GM18861 (cell line): ENCODE results near the gene TIGD1.

Experiments
- ATAC-seq: cut with Tn5 transposase; IDR thresholded peaks from one replicate; pipeline ENCODE4 v1.9.1; 2021; ENCODE audit not compliant: unreplicated experiment

TIGD1 gene

GRCh38 chr2:232550354-232551249 is at the start of gene TIGD1, which contains the start of gene EIF4E2:
TIGD1 (minus strand) TSS chr2:232550557; CDS start chr2:232549882, 675 bp downstream.
EIF4E2 (plus strand) TSS chr2:232550689; CDS start chr2:232550725, 36 bp downstream.
- ATAC-seq, result peak; percentile 92

DNA sequence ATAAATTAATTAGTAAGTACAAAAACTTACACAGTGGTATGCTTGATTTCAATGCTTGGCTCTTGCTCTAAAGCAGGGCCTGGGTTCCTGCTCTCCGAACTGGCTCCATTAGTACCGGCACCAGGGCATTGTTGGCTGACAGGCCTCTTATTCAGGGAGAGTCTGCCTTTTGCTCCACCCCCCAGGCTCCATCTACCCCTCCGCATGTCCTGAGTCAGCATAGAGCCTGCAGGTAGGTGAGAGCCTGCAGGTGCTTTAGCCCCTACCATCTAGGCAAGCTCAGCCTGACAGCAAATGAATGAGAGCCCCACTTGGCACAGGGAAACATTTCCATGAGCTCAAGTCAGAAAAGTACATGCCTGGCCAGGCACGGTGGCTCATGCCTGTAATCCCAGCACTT is 47.9 kb upstream of the TIGD1 start:
- no peak for ATAC-seq

DNA sequence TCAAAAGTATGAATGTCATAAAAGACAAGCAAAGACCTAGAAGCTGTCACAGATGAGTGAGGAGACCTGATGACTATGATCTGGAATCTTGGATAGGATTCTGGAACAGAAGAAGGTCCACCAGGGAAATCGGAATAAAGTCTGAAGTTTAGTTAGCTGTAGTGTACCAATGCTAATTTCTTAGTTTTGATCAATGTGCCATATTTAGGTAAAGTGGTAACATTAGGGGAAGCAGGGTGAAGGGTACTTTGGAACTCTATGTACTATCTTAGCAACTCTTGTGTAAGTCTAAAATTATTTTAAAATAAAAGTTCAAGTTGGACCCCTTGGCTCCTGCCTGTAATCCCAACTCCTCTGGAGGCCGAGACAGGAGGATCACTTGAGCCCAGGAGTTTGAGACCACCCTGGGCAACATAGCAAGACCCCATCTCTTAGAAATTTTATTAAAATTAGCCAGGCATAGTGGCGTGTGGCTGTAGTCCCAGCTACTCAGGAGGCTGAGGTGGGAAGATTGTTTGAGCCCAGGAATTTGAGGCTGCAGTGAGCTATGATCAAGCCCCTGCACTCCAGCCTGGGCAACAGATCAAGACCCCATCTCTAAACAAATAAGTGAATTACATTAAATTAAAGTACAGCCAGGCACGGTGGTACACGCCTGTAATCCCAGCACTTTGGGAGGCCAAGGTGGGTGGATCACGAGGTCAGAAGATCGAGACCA is 47.2 kb upstream of the TIGD1 start:
- ATAC-seq, result no peak

DNA sequence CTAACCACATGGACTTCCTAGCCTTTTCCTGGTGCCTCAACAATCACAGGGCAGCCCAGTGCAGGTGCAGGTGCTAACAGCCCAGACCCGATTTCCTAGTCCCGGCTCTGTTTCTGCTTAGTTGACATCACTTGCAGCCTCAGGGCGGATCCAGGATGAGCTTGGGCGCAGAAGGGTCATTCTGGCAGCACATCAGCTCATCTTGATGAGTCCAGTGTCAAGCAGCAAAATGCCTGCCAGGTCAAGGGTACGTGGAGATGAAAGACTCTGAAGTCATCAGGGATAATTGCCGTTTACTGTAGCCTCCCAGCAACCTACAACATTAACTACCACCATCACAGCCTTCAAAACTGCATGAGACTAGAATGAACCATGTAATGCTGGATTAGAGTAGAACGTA is 43.6 kb upstream of the TIGD1 start:
- ATAC-seq, result no peak

DNA sequence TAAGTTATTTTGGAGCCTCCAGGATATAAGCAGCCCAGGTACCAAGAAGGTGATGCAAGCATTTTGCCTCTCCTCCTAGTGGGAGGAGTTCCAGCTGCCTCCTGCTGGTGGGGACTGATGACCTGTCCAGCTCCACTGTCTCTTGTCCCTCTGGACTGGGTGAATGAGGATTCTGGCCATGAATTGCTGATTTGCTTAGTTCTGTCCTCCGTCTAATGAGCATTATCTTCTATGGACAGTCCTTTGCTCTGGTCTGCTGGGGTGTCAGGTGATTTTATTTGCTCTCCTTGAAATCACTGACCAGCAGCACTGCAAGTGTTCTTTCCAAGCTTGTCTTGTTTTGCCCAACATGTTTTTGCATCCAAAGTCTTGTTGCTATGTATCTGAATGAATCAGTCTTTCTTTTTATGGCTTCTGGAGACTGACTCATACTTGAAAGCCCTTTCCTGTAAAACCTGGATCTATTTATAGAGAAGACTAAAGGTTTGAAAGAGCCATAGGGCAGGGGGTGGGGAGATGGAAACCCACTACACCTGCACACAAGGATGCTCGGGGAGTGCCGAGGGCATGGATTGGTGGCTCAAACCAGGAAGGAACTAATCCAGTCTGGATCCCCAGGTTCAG is 42.5 kb upstream of the TIGD1 start:
- ATAC-seq, result no peak

GRCh38 chr2:232588680-232589585 is 38.6 kb upstream of the TIGD1 start:
- no peak for ATAC-seq

DNA sequence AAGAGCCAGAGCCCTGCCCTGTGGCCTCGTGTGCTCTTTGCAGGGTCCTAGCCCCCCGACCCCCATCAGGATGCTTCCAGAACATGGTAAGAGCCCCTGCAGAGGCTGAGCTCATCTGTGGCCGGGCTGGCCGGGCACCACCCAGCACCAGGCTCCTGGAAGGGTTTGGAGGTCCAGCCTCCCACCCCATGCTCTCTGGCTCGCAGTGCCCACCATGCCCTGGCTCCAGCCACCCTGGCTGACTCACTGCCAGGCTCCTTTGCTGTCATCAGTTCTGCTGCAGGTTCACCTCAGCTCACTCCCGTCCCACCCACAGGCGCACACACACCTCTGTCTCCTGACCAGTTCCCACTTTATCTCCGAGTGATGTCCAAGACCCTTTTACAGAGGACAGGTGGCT is 37.7 kb upstream of the TIGD1 start:
- ATAC-seq, result no peak

- ATAC-seq, result no peak
Measured at GRCh38 chr2:232587512-232587911, 37.2 kb upstream of the TIGD1 start.

- ATAC-seq, result no peak
Measured at GRCh38 chr2:232586943-232587505, 36.7 kb upstream of the TIGD1 start.

DNA sequence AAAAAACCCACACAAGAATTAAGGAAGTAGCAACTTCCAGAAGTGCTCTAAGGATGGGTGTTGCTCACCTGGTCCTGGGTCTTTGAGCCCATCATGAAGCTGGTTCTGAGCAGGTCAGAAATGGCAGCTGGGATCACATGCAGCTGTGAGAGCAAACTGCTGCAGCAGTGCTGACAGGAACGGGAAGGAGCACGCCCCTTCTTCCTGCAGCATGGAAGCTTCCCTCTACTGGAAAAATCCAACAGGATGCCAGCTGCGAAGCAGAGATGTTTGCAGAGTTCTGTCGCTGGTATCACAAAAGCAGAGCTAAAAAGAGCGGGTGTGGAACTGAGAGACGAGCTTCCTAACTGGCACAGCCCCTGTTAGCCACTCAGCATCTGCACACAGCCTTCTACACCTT is 33.9 kb upstream of the TIGD1 start:
- no peak for ATAC-seq

DNA sequence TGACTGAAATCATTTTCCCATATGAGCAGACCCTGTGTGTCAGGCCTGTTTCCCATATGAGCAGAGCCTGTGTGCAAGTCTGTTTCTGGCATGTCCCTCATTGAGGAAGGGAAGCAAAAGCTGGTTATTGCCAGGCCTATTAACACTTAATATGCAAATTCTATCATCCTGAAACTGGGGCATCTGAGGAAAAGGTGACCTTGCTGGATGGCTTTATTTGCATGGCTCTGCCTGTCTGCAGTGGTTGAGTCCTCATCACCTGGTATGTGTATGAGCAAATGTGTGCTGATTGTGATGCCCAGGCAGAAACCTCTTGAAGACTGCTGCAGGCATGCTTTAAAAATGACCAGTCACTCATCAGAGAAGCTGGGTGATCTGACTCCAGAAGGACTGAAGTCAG is 31.4 kb upstream of the TIGD1 start:
- peak; percentile 53 for ATAC-seq

GRCh38 chr2:232580648-232580981 is 30.3 kb upstream of the TIGD1 start:
- no peak for ATAC-seq

DNA sequence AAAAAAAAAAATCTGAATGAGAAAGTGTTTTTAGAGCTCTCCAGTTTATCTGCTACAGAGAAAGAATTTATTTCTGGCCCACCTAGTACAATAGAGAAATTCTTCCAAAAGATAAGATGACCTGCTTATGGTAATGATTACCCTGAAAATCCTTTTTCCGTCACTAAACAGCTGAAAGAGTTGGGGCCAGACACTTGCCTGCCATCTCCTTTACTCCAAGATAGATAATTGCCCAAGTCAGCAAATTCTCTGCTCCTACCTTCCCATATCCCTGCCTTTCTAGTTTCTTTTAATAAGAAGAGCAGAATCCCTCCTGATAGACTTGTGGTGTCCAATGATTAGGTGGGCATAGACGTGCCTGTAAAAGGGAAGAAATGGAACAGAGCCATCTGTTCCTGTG is 28.3 kb upstream of the TIGD1 start:
- no peak for ATAC-seq

DNA sequence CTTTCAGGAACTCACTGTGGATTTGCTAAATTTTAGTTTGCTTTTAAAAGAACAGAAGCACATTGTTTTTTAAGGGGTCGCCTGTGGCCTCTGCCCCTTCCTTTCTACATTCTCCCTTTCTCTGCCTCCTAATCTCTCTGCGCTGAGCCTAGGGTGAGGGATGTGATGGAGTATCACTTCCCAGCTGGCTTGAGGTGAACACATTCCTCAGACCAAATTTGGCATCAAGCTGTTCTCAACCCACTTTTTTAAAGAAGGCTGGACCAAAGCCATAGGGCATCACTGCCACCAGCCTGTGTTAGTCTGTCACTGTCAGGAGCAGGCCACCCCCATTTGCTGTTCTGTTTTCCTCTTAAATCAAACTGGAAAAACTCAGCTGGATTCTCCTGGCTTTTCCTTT is 27.5 kb upstream of the TIGD1 start:
- no peak for ATAC-seq

DNA sequence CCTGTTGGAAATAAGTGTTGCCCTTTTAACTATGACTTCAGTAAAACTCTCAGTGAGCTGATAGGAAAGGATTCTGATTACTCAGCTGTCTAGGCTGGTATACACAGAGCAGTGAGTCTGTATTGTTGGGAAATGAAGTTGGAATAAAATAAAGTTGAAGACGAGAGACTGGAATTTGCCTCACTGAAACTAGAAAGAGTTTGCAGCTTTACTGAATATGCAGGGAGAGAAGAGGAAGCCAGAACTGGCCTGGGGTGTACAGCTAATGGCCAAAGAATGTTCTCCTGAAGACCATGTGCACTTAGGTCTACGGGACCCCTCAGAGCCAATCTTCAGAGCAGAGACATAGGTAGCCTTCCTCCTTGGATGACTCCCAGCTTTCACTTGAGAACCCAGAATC is 26.6 kb upstream of the TIGD1 start:
- no peak for ATAC-seq

DNA sequence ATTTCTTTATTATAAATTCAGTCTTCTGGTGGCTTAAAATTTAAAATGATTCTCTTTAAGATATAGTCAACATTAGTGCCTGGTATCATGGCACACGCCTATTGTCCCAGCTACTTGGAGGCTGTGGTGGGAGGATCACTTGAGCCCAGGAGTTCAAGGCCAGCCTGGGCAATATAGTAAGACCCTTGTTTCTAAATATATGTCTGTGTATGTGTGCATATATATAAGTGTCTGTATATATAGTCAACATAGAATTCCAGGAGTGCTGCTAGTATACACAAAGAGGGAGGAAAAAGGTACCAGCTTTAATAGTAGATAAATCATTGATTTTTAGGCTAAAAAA is 25.0 kb upstream of the TIGD1 start:
- ATAC-seq, result no peak

DNA sequence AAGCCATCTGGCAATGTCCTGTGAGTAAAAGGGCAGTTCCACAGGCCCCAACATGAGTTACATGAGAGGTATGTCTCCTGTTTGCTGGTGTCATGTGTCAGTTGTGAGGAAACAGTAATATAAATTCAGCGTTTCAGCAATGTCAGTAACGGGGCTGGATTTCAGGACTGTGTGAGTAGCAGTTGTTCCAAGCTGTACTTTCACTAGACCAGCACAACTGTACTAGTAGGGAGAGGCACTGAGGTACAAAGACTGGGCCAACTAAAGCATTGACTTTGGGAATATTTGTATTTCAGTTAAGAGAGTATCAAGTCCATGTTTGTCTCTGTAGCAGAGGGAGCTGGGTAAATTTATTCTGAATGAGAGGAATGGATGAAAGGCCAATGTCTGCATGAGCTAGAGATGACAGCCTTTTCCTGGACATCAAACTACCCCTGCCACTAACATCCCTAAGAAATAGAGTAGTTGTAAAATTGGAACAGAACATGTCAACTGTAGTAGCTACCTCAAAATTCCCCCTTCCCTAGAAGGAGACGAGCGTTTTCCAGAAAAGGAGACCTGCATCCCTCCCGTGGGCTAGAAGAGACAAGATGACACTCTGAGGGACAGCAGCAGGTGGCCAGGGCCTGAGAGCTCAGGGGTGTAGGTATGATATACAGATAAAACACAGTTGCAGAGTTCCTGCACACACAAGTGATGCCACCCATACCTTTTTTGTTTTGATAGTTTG is 24.5 kb upstream of the TIGD1 start:
- no peak for ATAC-seq

GRCh38 chr2:232573771-232574435 is 23.5 kb upstream of the TIGD1 start:
- ATAC-seq, result no peak

DNA sequence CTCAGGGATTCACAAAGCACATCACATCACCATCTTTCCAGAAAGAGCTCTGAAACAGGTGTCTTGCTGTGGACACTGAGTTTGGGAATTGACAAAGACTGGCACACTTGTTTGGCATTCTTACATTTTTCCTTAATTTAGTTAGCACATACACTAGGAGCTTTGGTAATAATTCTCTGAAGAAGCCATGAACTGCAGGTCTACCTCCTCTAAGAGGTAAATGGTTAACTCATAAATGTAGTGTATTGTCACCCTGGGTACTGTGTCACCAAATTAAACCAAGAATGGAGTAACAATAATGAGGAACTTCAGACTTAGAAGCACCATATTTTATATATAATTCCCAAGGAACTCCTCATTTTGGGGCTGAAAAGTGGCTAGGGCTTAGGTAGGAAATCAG is 22.7 kb upstream of the TIGD1 start:
- ATAC-seq, result no peak
